IMR-90 (cell line): ENCODE data around the gene EXOC6B. TPM values are rescaled to one million over a fixed set of nuclear protein-coding genes. Genes with fewer than 3 reads are reported as not detected.

Experiments used
- ATAC-seq: fragments of 200-7000 bp; cut with Tn5 transposase; 2 replicates; pipeline ENCODE4 v1.9.1; 2020; ENCODE audit warnings: low read depth, mild to moderate bottlenecking, moderate library complexity
- BruUV-seq: library from RNA; stranded (reverse); fragments of 400-500 nt; replicated peaks from 2 replicates; lab custom pipeline; 2021; lab: Mats Ljungman, UMichigan
- CTCF ChIA-PET: fragments of 300-600 bp; formaldehyde crosslinking; extraction: SDS; loops from one replicate; lab custom pipeline; 2021; ENCODE audit warnings: antibody characterized with exemption; lab: Yijun Ruan, JAX
- POLR2A ChIA-PET: fragments of 300-600 bp; sonication (Branson Sonifier 250); formaldehyde crosslinking; loops from one replicate; lab custom pipeline; 2022; ENCODE audit warnings: antibody characterized with exemption; ENCODE audit not compliant: unreplicated experiment; lab: Charles Lee
- DNase-seq: peaks from one replicate; pipeline ENCODE4 v3.0.0; 2013
- H2AFZ ChIP-seq: replicated peaks from 2 replicates; pipeline ENCODE3; 2013; ENCODE audit warnings: low read length, mild to moderate bottlenecking; ENCODE audit not compliant: poor library complexity
- H2AK5ac ChIP-seq: 2 replicates; pipeline ENCODE4 v1.6.1; 2013; ENCODE audit warnings: low read depth, low read length, inconsistent platforms
- H2AK9ac ChIP-seq: replicated peaks from 2 replicates; pipeline ENCODE3; 2013; ENCODE audit warnings: mild to moderate bottlenecking, low read depth, low read length, moderate library complexity; ENCODE audit not compliant: poor library complexity
- H2BK120ac ChIP-seq: 2 replicates; pipeline ENCODE4 v1.6.1; 2013; ENCODE audit warnings: low read depth, low read length, inconsistent platforms
- H2BK15ac ChIP-seq: 3 replicates; pipeline ENCODE4 v1.6.1; 2013; ENCODE audit warnings: low read depth, low read length, inconsistent platforms
- H2BK20ac ChIP-seq: 2 replicates; pipeline ENCODE4 v1.6.1; 2013; ENCODE audit warnings: low read depth, mild to moderate bottlenecking, inconsistent platforms, low read length, moderate library complexity
- H2BK5ac ChIP-seq: 2 replicates; pipeline ENCODE4 v1.6.1; 2013; ENCODE audit warnings: mild to moderate bottlenecking, low read depth, low read length, inconsistent platforms; ENCODE audit not compliant: poor library complexity, severe bottlenecking
- H3K14ac ChIP-seq: replicated peaks from 2 replicates; pipeline ENCODE4 v1.6.1; 2013; ENCODE audit warnings: low read depth, low read length, inconsistent platforms
- H3K18ac ChIP-seq: 2 replicates; pipeline ENCODE4 v1.6.1; 2013; ENCODE audit warnings: low read depth, low read length, control low read depth
- H3K23ac ChIP-seq: 2 replicates; pipeline ENCODE4 v1.6.1; 2013; ENCODE audit warnings: low read depth, low read length, inconsistent platforms
- H3K27ac ChIP-seq: 2 replicates; pipeline ENCODE4 v1.5.1; 2013; ENCODE audit warnings: mild to moderate bottlenecking, control low read depth, low read length; ENCODE audit not compliant: insufficient read depth
- H3K27me3 ChIP-seq: 2 replicates; pipeline ENCODE4 v1.6.1; 2013; ENCODE audit warnings: low read length; ENCODE audit not compliant: control insufficient read depth, insufficient read depth
- H3K36me3 ChIP-seq: 2 replicates; pipeline ENCODE4 v1.6.1; 2013; ENCODE audit warnings: low read length, mixed read lengths; ENCODE audit not compliant: control insufficient read depth, insufficient read depth
- H3K4ac ChIP-seq: 2 replicates; pipeline ENCODE4 v1.6.1; 2013; ENCODE audit warnings: low read depth, low read length, inconsistent platforms
- H3K4me1 ChIP-seq: 2 replicates; pipeline ENCODE4 v1.6.1; 2013; ENCODE audit warnings: low read length, mixed read lengths; ENCODE audit not compliant: control insufficient read depth, insufficient read depth
- H3K4me2 ChIP-seq: 2 replicates; pipeline ENCODE4 v1.6.1; 2013; ENCODE audit warnings: low read depth, mild to moderate bottlenecking, control low read depth, low read length, moderate library complexity
- H3K4me3 ChIP-seq: 2 replicates; pipeline ENCODE4 v1.5.1; 2013; ENCODE audit warnings: low read depth, mild to moderate bottlenecking, control low read depth, low read length, moderate library complexity; ENCODE audit not compliant: insufficient read depth
- H3K56ac ChIP-seq: 2 replicates; pipeline ENCODE4 v1.6.1; 2013; ENCODE audit warnings: low read length, inconsistent platforms; ENCODE audit not compliant: insufficient read depth; ENCODE audit errors: extremely low read depth
- H3K79me1 ChIP-seq, 2 experiments: 2 replicates each; pipeline ENCODE4 v1.6.1; 2013; ENCODE audit warnings: low read length in 2 of 2, inconsistent platforms in 1 of 2, low read depth in 1 of 2
- H3K9ac ChIP-seq: 2 replicates; pipeline ENCODE4 v1.6.1; 2013; ENCODE audit warnings: low read depth, low read length, control low read depth
- H3K9me1 ChIP-seq: 2 replicates; pipeline ENCODE4 v1.6.1; 2013; ENCODE audit warnings: low read length, inconsistent platforms; ENCODE audit not compliant: insufficient read depth
- H3K9me3 ChIP-seq: 2 replicates; pipeline ENCODE4 v1.6.1; 2013; ENCODE audit warnings: low read length; ENCODE audit not compliant: control insufficient read depth, insufficient read depth
- H4K20me1 ChIP-seq: 2 replicates; pipeline ENCODE4 v1.6.1; 2013; ENCODE audit warnings: low read length, inconsistent platforms; ENCODE audit not compliant: insufficient read depth
- H4K5ac ChIP-seq: 2 replicates; pipeline ENCODE4 v1.6.1; 2013; ENCODE audit warnings: mild to moderate bottlenecking, low read depth, low read length, control low read depth
- H4K8ac ChIP-seq, 2 experiments: 2 replicates each; pipeline ENCODE4 v1.6.1; 2013; ENCODE audit warnings: low read depth in 2 of 2, low read length in 2 of 2, control low read depth in 1 of 2, inconsistent platforms in 1 of 2
- H4K91ac ChIP-seq: 2 replicates; pipeline ENCODE4 v1.6.1; 2013; ENCODE audit warnings: low read depth, low read length, inconsistent platforms; ENCODE audit not compliant: insufficient read depth
- BHLHE40 ChIP-seq: fragments of 150-350 bp; IDR thresholded peaks from 2 replicates; pipeline ENCODE4 v1.6.1; 2016; ENCODE audit warnings: mild to moderate bottlenecking, low read depth, low read length
- CEBPB ChIP-seq: IDR thresholded peaks from 2 replicates; pipeline ENCODE4 v1.6.1; 2012; ENCODE audit warnings: low read depth, low read length, improper control_type of control experiment
- CHD1 ChIP-seq: IDR thresholded peaks from 2 replicates; pipeline ENCODE4 v1.6.1; 2012; ENCODE audit warnings: low read depth, low read length, improper control_type of control experiment
- CTCF ChIP-seq: conservative IDR thresholded peaks from 2 replicates; pipeline ENCODE4 v1.5.1; 2012; ENCODE audit warnings: mild to moderate bottlenecking, low read depth, low read length, improper control_type of control experiment
- MAFK ChIP-seq: IDR thresholded peaks from 2 replicates; pipeline ENCODE4 v1.6.1; 2012; ENCODE audit warnings: low read depth, low read length, improper control_type of control experiment
- MAZ ChIP-seq: IDR thresholded peaks from 2 replicates; pipeline ENCODE4 v1.6.1; 2012; ENCODE audit warnings: low read depth, mild to moderate bottlenecking, low read length, improper control_type of control experiment, moderate library complexity, borderline replicate concordance
- MXI1 ChIP-seq: IDR thresholded peaks from 2 replicates; pipeline ENCODE4 v1.6.1; 2012; ENCODE audit warnings: low read depth, mild to moderate bottlenecking, low read length, moderate library complexity, borderline replicate concordance
- NFE2L2 ChIP-seq: fragments of 150-350 bp; IDR thresholded peaks from 2 replicates; pipeline ENCODE4 v1.6.1; 2016; ENCODE audit warnings: low read depth, mild to moderate bottlenecking, low read length
- POLR2A ChIP-seq: IDR thresholded peaks from 2 replicates; pipeline ENCODE4 v1.6.1; 2012; ENCODE audit warnings: mild to moderate bottlenecking, low read depth, low read length
- RAD21 ChIP-seq: IDR thresholded peaks from 2 replicates; pipeline ENCODE4 v1.6.1; 2012; ENCODE audit warnings: low read length, improper control_type of control experiment
- RCOR1 ChIP-seq: IDR thresholded peaks from 2 replicates; pipeline ENCODE4 v1.6.1; 2012; ENCODE audit warnings: mild to moderate bottlenecking, low read length, improper control_type of control experiment; ENCODE audit not compliant: insufficient replicate concordance
- RFX5 ChIP-seq: IDR thresholded peaks from 2 replicates; pipeline ENCODE4 v1.8.0; 2012; ENCODE audit warnings: low read depth, mild to moderate bottlenecking, low read length, moderate library complexity
- SMC3 ChIP-seq: fragments of 150-350 bp; IDR thresholded peaks from 2 replicates; pipeline ENCODE4 v1.6.1; 2016; ENCODE audit warnings: low read depth, mild to moderate bottlenecking, antibody characterized with exemption, low read length, moderate library complexity
- USF2 ChIP-seq: fragments of 150-350 bp; IDR thresholded peaks from 2 replicates; pipeline ENCODE4 v1.6.1; 2017; ENCODE audit warnings: mild to moderate bottlenecking, antibody characterized with exemption, low read length, low read depth
- dilution Hi-C: fragments of 300-500 bp; cut with HindIII; formaldehyde crosslinking; loops from one replicate; pipeline ENCODE4 v1.14.3; 2018; ENCODE audit warnings: low sequenced_read_pairs; ENCODE audit not compliant: unreplicated experiment
- in situ Hi-C: fragments of 300-500 bp; cut with MboI; formaldehyde crosslinking; loops from 3 replicates; pipeline ENCODE4 v1.14.3; 2019; ENCODE audit warnings: low sequenced_read_pairs, inconsistent platforms, mixed read lengths
- intact Hi-C: fragments of 100-400 bp; cut with micrococcal nuclease; formaldehyde crosslinking; loops from 2 replicates; pipeline ENCODE4 v1.10.0; 2022
- polyA plus RNA-seq, 3 experiments: library from polyadenylated mRNA; depleted of rRNA; stranded (reverse); fragments of >200 nt; gene quantifications; 2 replicates each; pipeline ENCODE4 v1.2.3, GENCODE V29; 2012; ENCODE audit warnings: low replicate concordance in 1 of 3
- total RNA-seq: library from RNA; depleted of rRNA; stranded (reverse); fragments of >200 nt; gene quantifications from 2 replicates; pipeline ENCODE4 v1.2.3, GENCODE V29; 2012

EXOC6B gene
- total and polyA plus RNA-seq, 2 of the 4 experiments (the other 2 are of a cell fraction), result 10.2 to 29.4 TPM

- no peak overlapping the region for H2AK9ac ChIP-seq
- H4K8ac ChIP-seq, result no peak overlapping the region
- intact Hi-C loops (no loop called here), dilution Hi-C loops (no loop called here), in situ Hi-C loops (no loop called here)
- no peaks in the 10 kb centered on the region for H4K20me1 ChIP-seq
- TF ChIP-seq RAD21, result no peak
- TF ChIP-seq BHLHE40, result no peak
- no peak for TF ChIP-seq USF2
- TF ChIP-seq RFX5, result no peak
- TF ChIP-seq POLR2A, result no peak
- no peak for TF ChIP-seq RCOR1
- TF ChIP-seq MXI1, result no peak
- TF ChIP-seq NFE2L2, result no peak
- TF ChIP-seq SMC3, result no peak
- TF ChIP-seq MAZ, result no peak
- no peak for TF ChIP-seq CEBPB
- no peak for TF ChIP-seq CTCF
- no peak for TF ChIP-seq MAFK
- TF ChIP-seq CHD1, result no peak
- no peak overlapping the region for H3K23ac ChIP-seq
- H3K4me2 ChIP-seq, result no peak overlapping the region
- H3K79me1 ChIP-seq, result no peaks in the 10 kb centered on the region
- H4K91ac ChIP-seq, result no peak overlapping the region
- no peaks in the 10 kb centered on the region for H3K27me3 ChIP-seq
- H3K14ac ChIP-seq, result no peak overlapping the region
- ChIA-PET POLR2A (no interaction called here), CTCF (no interaction called here)
- H2BK15ac ChIP-seq, result no peak overlapping the region
- H3K4me3 ChIP-seq, result no peak overlapping the region
- DNase-seq (no peak), ATAC-seq (no peak)
- no peaks in the 10 kb centered on the region for H3K9me1 ChIP-seq
- no peaks in the 10 kb centered on the region for H3K4me1 ChIP-seq
- no peak overlapping the region for H3K18ac ChIP-seq
- no peak overlapping the region for H2BK20ac ChIP-seq
- no peak overlapping the region for H2BK5ac ChIP-seq
- no peak overlapping the region for H3K4ac ChIP-seq
- no peaks in the 10 kb centered on the region for H3K36me3 ChIP-seq
- H2BK120ac ChIP-seq, result no peak overlapping the region
- no peak overlapping the region for H2AK5ac ChIP-seq
- H3K27ac ChIP-seq, result no peak overlapping the region
- no peak overlapping the region for H2AFZ ChIP-seq
- H4K5ac ChIP-seq, result no peak overlapping the region
- BruUV-seq, result no TSS peak
- no peak overlapping the region for H3K56ac ChIP-seq
- no peak overlapping the region for H3K9ac ChIP-seq
- H3K9me3 ChIP-seq, result 0 out of 2 replicates have a peak, but pooled peaks cover 2% of the 10 kb centered on the region
Measured at GRCh38 chr2:72399879-72400278, 426.0 kb downstream of the EXOC6B start.
